ENCODE measurements around the gene USP17L15. TPM values are rescaled to one million over a fixed set of nuclear protein-coding genes. Genes with fewer than 3 reads are reported as not detected.
"Not testable (repeated sequence)": the region's sequence is repeated elsewhere in the genome, so short reads cannot be mapped to it uniquely, and the experiment has no call there.

USP17L15 gene
- not detected in 2 replicates for total RNA-seq (2014; rRNA removed; shearing (Covaris generic))

- not testable (repeated sequence) for DNase-seq (ENCODE audit: low spot score)
These were observed at the start of gene USP17L15 for GRCh38 chr4:9234085-9234484. Gene USP17L15, plus strand, starts transcription at chr4:9234385. Its CDS starts 0 bp downstream, at chr4:9234385.

GRCh38 chr4:9210357-9210756 is 23.8 kb upstream of the USP17L15 start, which contains the start of gene USP17L10:
Gene USP17L10, plus strand, starts transcription at chr4:9210657. Its CDS starts 0 bp downstream, at chr4:9210657.
- not testable (repeated sequence) for DNase-seq (ENCODE audit: low spot score)

GRCh38 chr4:9214701-9215100 is 19.5 kb upstream of the USP17L15 start:
- DNase-seq (ENCODE audit: low spot score): not testable (repeated sequence)

GRCh38 chr4:9215105-9215504 is 19.1 kb upstream of the USP17L15 start, which contains the start of gene USP17L11:
Gene USP17L11, plus strand, starts transcription at chr4:9215405. Its CDS starts 0 bp downstream, at chr4:9215405.
- DNase-seq (ENCODE audit: low spot score): not testable (repeated sequence)

GRCh38 chr4:9219852-9220251 is 14.3 kb upstream of the USP17L15 start, which contains the start of gene USP17L12:
Gene USP17L12, plus strand, starts transcription at chr4:9220152. Its CDS starts 0 bp downstream, at chr4:9220152.
- not testable (repeated sequence) for DNase-seq (ENCODE audit: low spot score)

- DNase-seq (ENCODE audit: low spot score): not testable (repeated sequence)
These were observed 9.6 kb upstream of the USP17L15 start, which contains the start of gene USP17L13 for GRCh38 chr4:9224596-9224995. Gene USP17L13, plus strand, starts transcription at chr4:9224896. Its CDS starts 0 bp downstream, at chr4:9224896.

- not testable (repeated sequence) for DNase-seq (ENCODE audit: low spot score)
These were observed 3.9 kb upstream of the USP17L15 start for GRCh38 chr4:9230249-9230648.

- DNase-seq (ENCODE audit: low spot score): not testable (repeated sequence)
These were observed 4.3 kb downstream of the USP17L15 start for GRCh38 chr4:9238461-9238860.

GRCh38 chr4:9243579-9243978 is 9.4 kb downstream of the USP17L15 start, which contains the start of gene USP17L17:
Gene USP17L17, plus strand, starts transcription at chr4:9243879. Its CDS starts 0 bp downstream, at chr4:9243879.
- not testable (repeated sequence) for DNase-seq (ENCODE audit: low spot score)

GRCh38 chr4:9247953-9248680 is 13.9 kb downstream of the USP17L15 start, which contains the start of gene USP17L18:
Gene USP17L18, plus strand, starts transcription at chr4:9248630. Its CDS starts 0 bp downstream, at chr4:9248630.
- not testable (repeated sequence) for DNase-seq (ENCODE audit: low spot score)

- DNase-seq (ENCODE audit: low spot score): not testable (repeated sequence)
These were observed 18.9 kb downstream of the USP17L15 start, which contains the start of gene USP17L19 for GRCh38 chr4:9253078-9253477. Gene USP17L19, plus strand, starts transcription at chr4:9253378. Its CDS starts 0 bp downstream, at chr4:9253378.

GRCh38 chr4:9257824-9258223 is 23.6 kb downstream of the USP17L15 start, which contains the start of gene USP17L20:
Gene USP17L20, plus strand, starts transcription at chr4:9258124. Its CDS starts 0 bp downstream, at chr4:9258124.
- DNase-seq (ENCODE audit: low spot score): not testable (repeated sequence)

- not testable (repeated sequence) for DNase-seq (ENCODE audit: low spot score)
These were observed 28.4 kb downstream of the USP17L15 start, which contains the start of gene USP17L21 for GRCh38 chr4:9262572-9262971. Gene USP17L21, plus strand, starts transcription at chr4:9262872. Its CDS starts 0 bp downstream, at chr4:9262872.

GRCh38 chr4:9267319-9267718 is 33.1 kb downstream of the USP17L15 start, which contains the start of gene USP17L22:
Gene USP17L22, plus strand, starts transcription at chr4:9267619. Its CDS starts 0 bp downstream, at chr4:9267619.
- DNase-seq (ENCODE audit: low spot score): not testable (repeated sequence)

GRCh38 chr4:9271719-9272118 is 37.5 kb downstream of the USP17L15 start:
- DNase-seq (ENCODE audit: low spot score): not testable (repeated sequence)

Other genes with a start within 250 kb of the USP17L15 start
- not detected in 2 replicates for gene FAM90A26, start 64.0 kb upstream of the USP17L15 start, total RNA-seq (2014; rRNA removed; shearing (Covaris generic))
- gene USP17L10, start 23.7 kb upstream of the USP17L15 start, total RNA-seq (2014; rRNA removed; shearing (Covaris generic)): not detected in 2 replicates
- gene USP17L11, start 19.0 kb upstream of the USP17L15 start, total RNA-seq (2014; rRNA removed; shearing (Covaris generic)): not detected in 2 replicates
- gene USP17L12, start 14.2 kb upstream of the USP17L15 start, total RNA-seq (2014; rRNA removed; shearing (Covaris generic)): not detected in 2 replicates
- gene USP17L13, start 9.5 kb upstream of the USP17L15 start, total RNA-seq (2014; rRNA removed; shearing (Covaris generic)): not detected in 2 replicates
- gene USP17L17, start 9.5 kb downstream of the USP17L15 start, total RNA-seq (2014; rRNA removed; shearing (Covaris generic)): not detected in 2 replicates
- not detected in 2 replicates for gene USP17L18, start 14.2 kb downstream of the USP17L15 start, total RNA-seq (2014; rRNA removed; shearing (Covaris generic))
- gene USP17L19, start 19.0 kb downstream of the USP17L15 start, total RNA-seq (2014; rRNA removed; shearing (Covaris generic)): not detected in 2 replicates
- not detected in 2 replicates for gene USP17L20, start 23.7 kb downstream of the USP17L15 start, total RNA-seq (2014; rRNA removed; shearing (Covaris generic))
- not detected in 2 replicates for gene USP17L21, start 28.5 kb downstream of the USP17L15 start, total RNA-seq (2014; rRNA removed; shearing (Covaris generic))
- gene USP17L22, start 33.2 kb downstream of the USP17L15 start, total RNA-seq (2014; rRNA removed; shearing (Covaris generic)): not detected in 2 replicates
- gene USP17L24, start 90.8 kb downstream of the USP17L15 start, total RNA-seq (2014; rRNA removed; shearing (Covaris generic)): not detected in 2 replicates
- not detected in 2 replicates for gene USP17L25, start 95.5 kb downstream of the USP17L15 start, total RNA-seq (2014; rRNA removed; shearing (Covaris generic))
- gene USP17L26, start 100.3 kb downstream of the USP17L15 start, total RNA-seq (2014; rRNA removed; shearing (Covaris generic)): not detected in 2 replicates
- not detected in 2 replicates for gene USP17L5, start 105.0 kb downstream of the USP17L15 start, total RNA-seq (2014; rRNA removed; shearing (Covaris generic))
- not detected in 2 replicates for gene USP17L27, start 109.8 kb downstream of the USP17L15 start, total RNA-seq (2014; rRNA removed; shearing (Covaris generic))
- gene USP17L28, start 114.5 kb downstream of the USP17L15 start, total RNA-seq (2014; rRNA removed; shearing (Covaris generic)): not detected in 2 replicates
- gene USP17L29, start 119.3 kb downstream of the USP17L15 start, total RNA-seq (2014; rRNA removed; shearing (Covaris generic)): not detected in 2 replicates
- gene USP17L30, start 128.7 kb downstream of the USP17L15 start, total RNA-seq (2014; rRNA removed; shearing (Covaris generic)): not detected in 2 replicates
- gene DEFB131A, start 210.0 kb downstream of the USP17L15 start, total RNA-seq (2014; rRNA removed; shearing (Covaris generic)): not detected in 2 replicates